ENCODE data around the gene RTRAF.

RTRAF gene

DNA sequence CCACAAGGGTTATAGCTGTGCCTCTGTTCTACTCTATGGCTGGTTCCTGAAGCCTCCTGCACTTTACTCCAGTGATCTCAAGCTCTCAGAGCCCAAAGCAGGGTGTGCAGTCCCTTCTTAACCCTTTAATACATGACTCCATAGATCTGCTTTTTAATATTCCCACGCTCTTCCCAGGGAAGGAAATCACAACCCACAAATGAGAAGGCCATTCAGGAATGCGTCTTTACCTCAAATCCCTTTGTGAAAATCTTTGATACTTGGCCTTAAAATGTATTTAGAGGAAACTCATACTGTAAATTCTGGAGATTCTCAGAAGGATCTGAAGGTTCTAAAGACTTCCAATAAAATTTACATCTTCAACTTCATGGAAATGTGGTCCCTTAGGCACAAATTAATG is 62.5 kb downstream of the RTRAF start:
- DNase-seq = no peak

DNA sequence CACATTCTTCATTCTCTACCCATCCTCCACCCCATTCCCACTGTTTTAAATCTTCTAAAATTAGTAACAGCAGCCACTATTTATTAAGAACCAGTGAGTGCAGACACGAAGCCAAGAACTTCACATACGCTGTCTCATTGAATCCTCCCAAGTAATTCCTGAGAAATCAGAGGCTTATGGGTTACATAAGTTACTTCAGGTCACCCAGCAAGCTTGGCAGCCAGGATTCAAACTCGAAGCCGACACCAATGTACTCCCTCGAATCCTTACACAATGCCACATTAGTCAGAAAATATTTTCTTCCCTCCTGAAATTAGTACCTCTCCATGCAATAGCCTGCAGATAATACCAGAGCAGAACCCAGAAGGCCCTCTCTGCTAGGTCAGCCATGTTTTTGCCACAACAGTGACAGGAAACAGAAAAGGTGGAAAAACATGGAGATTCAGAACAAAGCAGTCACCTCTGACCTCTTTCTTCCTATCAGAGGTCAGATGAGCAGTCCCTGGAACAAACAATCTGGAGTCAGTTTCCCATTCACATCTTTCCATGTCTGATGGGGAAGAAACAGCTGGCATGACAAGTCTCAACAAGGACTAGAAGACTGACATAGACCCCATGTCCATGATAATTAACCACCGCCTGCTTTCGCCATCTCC is 63.1 kb downstream of the RTRAF start:
- DNase-seq = no peak

DNA sequence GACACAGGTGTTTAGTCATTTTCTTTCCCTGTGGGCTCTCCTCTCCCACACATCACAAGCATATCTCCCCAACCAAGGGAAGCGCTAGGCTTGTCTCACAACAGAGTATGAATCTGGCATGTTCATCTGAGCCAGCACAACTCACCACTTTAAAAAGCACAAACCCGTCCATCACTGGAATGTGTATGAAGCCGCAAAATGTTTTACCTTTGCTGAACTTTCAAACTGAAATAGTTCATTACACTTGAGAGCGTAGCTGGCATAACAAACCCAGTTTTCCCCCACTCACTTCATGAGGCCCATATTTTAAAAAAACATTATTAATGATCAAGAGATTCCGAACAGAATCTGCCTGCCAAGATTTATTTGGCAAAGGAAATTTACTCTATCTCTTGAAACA is 63.7 kb downstream of the RTRAF start:
- DNase-seq = no peak

DNA sequence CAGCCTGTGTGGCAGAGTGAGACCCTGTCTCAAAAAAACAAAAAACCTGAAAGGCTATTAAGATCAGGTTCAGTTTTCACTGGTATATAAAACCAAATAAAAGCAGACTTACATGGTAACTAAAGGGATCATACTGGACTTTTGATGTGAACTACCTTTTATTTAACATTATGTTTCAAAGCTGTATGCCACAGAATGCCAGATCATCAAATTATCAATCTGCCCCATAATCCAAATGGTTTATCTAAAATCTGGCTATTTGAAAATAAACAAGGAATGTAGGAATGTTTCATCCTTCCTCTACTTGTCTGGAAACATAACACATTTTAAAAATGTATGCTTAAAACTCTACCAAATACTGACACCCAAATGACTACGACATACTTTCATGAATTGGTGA is 65.3 kb downstream of the RTRAF start:
- DNase-seq = no peak

DNA sequence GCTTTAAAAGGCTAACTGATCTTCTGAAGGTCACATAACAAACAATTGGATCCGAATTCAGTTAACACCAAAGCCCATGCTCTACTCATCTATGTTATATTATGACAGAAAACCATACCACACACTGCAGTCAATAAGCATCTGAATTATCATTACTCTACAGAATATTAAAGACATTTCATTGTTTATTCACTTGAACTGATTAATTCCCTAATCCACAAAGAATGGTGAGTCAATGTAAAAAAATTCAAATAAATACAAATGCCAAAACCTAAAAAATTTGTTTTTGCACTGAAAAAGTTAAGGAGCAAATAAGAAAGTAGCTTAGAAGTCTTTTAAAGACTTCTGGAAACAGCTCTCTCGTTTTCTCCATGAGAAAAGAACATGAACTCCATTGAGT is 65.8 kb downstream of the RTRAF start:
- DNase-seq = no peak

DNA sequence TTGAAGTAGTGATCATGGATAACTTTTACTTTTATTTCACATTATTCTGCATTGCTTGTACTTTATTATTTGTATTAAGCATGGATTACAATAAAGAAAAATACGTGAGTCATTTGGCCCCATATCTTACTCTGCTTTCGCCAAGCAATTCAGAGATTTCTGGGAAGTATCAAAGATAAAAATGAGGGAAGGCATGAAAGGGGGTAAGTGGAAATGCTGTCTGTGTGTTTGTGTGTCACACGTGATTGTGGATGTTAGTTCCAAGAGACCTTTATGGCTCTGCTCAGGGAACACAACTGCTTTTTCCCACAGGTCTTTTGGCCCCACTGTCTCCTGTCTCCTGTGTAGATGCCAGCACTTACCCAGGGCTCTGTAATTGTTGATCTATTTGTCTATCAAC is 69.0 kb downstream of the RTRAF start:
- no peak for DNase-seq

DNA sequence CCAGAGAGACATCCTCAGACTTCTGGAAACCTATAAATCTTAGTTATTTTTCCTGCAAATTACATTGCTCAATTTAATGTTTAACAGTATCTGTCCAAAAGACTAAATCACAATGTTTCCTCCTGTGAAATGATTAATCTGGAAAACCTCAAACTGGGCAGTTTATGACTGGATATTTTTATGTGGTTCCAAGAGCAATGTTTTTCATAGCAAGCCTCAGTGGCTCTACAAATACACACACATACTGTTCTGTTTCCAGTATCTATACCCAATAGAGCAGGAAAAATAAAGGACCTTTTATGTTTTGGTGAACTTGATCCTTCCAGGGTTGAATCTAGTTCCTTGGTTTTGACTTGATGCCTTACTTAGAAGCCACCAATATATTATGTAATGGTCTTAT is 70.3 kb downstream of the RTRAF start:
- no peak for DNase-seq

DNA sequence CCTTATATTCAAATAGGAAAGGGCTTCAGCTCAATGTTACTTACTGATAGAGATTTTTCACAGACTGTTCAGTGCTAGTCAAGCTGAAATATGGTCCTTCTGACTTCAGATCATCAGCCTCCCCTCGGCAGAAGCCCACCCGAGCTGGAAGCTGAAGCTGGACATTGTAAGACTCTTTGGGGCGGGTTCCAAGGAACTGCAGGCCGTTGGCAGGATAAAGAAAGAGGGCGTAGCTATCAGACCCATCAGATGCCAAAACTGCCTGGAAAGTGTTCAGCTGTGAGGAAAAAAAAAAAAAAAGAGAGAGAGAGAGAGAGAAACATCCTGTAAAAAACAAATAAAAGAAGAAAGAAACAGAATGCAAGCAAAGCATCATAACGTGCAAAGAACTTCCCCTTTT is 70.7 kb downstream of the RTRAF start:
- no peak for DNase-seq
